ENCODE data around the gene GAK. TPM values are rescaled to one million over a fixed set of nuclear protein-coding genes. Genes with fewer than 3 reads are reported as not detected.

The GAK gene
- total RNA-seq, 1 experiment from 2014 or later: 57.1 TPM

GRCh38 chr4:845233-845835 lies 86.8 kb downstream of the GAK start:
- no peak overlapping the region for H3K4me3 ChIP-seq
- no peaks in the 10 kb centered on the region for H3K36me3 ChIP-seq
- no peaks in the 10 kb centered on the region for H3K9me3 ChIP-seq
- no peaks in the 10 kb centered on the region for H3K27me3 ChIP-seq
- DNase-seq: no peak

DNA sequence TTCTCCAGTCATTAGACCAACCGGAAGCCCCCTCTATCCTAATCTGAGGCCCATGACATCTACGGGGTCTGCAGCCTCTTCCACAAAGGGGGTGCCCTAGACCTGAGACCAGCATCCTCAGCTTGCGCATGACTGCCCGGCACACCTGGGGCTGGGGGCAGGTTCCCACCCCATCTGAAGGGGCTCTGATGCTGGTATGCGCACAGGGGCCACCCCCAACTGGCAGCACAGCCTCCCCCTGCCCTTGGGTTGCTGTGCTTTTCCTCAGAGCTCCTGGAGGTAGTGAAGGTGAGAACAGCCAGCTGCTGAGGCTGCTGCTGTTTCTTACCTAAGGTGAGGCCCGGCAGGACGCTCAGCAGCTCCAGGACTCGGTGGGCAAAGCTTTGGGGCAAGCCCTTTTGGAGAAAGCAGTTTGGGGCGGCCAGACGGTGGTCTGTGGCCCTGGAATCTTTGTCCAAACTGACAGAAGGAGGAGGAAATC lies 87.3 kb downstream of the GAK start:
- Histone ChIP-seq H3K36me3 (no peaks in the 10 kb centered on the region), H3K9me3 (no peaks in the 10 kb centered on the region), H3K4me3 (no peak overlapping the region), H3K27me3 (no peaks in the 10 kb centered on the region)
- no peak for DNase-seq

GRCh38 chr4:839675-840443 lies 92.3 kb downstream of the GAK start:
- Histone ChIP-seq H3K27me3 (no peaks in the 10 kb centered on the region), H3K4me3 (no peak overlapping the region), H3K9me3 (no peaks in the 10 kb centered on the region), H3K36me3 (no peaks in the 10 kb centered on the region)
- no peak for DNase-seq

GRCh38 chr4:837772-838171 lies 94.3 kb downstream of the GAK start:
- no peak overlapping the region for H3K4me3 ChIP-seq

DNA sequence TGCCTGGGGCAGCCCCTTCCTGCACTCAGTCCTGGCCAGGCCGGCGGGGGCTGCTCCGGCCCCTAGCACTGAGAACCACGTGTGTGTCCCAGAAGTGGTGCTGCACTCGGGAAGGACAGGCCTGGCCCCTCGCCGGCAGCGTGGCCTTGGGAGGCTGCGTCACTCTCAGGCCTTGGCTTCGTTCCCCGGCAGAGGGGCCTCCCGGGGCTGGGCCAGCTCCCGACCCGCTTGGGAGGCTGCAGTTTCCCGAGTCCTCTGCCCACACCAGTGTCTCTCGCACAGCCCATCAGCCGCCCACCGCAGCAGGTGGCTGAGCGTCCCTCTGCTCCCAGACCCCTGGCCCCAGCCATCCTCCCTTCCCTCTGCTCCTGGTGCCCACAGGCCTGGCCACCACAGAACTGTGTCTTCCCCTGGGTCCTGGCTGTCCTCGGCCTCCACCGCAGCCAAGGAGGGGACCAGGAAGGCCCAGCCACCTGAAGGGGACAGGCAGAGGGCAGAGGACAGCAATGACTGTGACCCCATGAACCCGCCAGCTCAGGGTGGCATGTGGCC lies 95.3 kb downstream of the GAK start:
- Histone ChIP-seq H3K9me3 (no peaks in the 10 kb centered on the region), H3K27me3 (no peaks in the 10 kb centered on the region), H3K36me3 (no peaks in the 10 kb centered on the region), H3K4me3 (no peak overlapping the region)
- DNase-seq: no peak

More at GRCh38 chr4:837772-838171, 94.3 kb downstream of the GAK start:
- H3K9me3 ChIP-seq: no peaks in the 10 kb centered on the region
- no peaks in the 10 kb centered on the region for H3K27me3 ChIP-seq
- no peaks in the 10 kb centered on the region for H3K36me3 ChIP-seq
- no peak for DNase-seq

DNA sequence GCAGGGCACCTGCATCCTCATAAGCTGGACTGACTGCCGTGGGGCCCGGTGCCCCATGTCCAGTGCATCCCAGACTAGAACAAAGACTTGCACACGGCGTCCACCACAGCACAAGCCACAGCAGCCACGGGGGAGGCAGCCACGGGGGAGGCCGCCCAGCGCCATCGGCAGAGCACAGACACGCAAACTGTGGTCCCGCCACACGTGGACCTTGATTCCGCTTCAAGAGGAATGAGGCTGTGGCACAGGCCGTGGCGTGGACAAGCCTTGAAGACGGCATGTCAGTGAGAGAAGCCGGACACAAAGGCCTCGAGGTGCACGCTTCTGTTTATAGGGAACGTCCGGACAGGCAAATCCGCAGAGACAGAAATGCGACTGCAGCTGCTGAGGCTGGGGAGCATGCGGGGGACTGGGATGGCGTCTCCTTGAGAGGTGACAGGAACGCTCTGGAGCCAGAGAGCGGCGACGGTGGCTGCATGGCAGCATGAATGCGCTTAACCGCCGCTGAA lies 96.1 kb downstream of the GAK start:
- no peak for DNase-seq
- Histone ChIP-seq H3K4me3 (no peak overlapping the region), H3K36me3 (no peaks in the 10 kb centered on the region), H3K27me3 (no peaks in the 10 kb centered on the region), H3K9me3 (no peaks in the 10 kb centered on the region)

- Histone ChIP-seq H3K36me3 (no peaks in the 10 kb centered on the region), H3K9me3 (no peaks in the 10 kb centered on the region)
- no peak for DNase-seq
Observed at GRCh38 chr4:835148-836002, 96.7 kb downstream of the GAK start.

DNA sequence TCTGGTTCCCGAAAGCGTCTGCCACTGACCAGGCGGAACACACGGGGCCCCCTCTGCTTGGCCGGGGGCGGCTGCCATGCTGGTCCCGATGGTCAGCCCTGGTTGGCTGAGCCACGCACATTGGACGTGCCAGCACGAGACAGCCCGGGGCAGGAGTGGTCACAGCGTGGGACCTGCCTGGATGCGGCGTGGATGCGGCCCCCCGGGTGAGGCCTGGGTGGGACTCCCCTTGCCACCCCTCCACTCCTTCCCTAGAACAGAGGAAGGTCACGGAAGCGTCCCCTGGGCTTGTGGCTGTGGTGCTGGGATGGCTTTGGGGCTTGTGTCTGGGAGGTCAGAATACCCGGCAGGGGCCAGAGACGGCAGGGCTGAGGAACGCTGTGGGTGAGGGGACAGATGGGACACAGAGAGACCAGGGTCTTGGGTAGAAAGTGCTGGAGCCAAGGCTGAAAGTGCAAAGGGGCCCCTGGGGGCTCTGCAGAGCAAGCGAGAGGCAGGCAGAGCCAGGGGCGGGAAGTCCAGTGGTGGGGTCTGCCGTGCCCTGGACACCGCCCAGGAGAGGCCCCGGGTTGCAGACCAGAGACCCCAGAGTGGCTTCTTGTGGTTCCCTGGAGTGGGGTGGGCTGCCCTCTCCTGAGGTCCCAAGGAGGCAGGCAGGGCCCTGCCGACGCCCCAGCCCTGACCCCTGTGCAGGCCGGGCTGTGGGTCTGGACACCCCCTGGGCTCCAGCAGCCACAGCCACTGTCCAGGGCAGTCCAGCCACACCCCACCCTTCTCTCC lies 97.6 kb downstream of the GAK start:
- H3K27me3 ChIP-seq: no peaks in the 10 kb centered on the region
- DNase-seq: no peak

More at GRCh38 chr4:835148-836002, 96.7 kb downstream of the GAK start:
- Histone ChIP-seq H3K4me3 (no peak overlapping the region), H3K27me3 (no peaks in the 10 kb centered on the region)

GRCh38 chr4:833731-834367 lies 98.3 kb downstream of the GAK start:
- Histone ChIP-seq H3K27me3 (no peaks in the 10 kb centered on the region), H3K9me3 (no peaks in the 10 kb centered on the region), H3K36me3 (no peaks in the 10 kb centered on the region), H3K4me3 (no peak overlapping the region)
- no peak for DNase-seq

More for the DNA sequence above, 97.6 kb downstream of the GAK start:
- H3K36me3 ChIP-seq: no peaks in the 10 kb centered on the region
- H3K9me3 ChIP-seq: no peaks in the 10 kb centered on the region
- H3K4me3 ChIP-seq: no peak overlapping the region

DNA sequence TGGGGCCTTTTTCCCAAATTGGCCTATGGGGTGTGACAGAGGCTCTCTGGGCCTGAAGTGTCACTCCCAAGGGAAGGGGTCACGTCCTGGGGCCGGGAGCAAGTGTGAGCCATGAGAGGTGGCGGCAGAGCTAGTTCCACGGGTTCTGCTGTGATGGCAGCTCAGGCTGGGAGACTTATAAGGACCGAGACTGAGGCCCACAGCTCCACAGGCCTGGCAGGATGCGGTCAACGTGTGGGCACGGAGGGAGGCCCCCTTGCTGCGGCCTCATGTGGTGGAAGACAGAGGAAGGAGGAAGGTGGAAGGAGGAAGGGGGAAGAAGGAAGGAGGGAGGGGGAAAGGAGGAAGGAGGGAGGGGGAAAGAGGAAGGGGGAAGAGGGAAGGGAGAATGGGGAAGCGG lies 99.0 kb downstream of the GAK start:
- DNase-seq: no peak
- Histone ChIP-seq H3K4me3 (no peak overlapping the region), H3K36me3 (no peaks in the 10 kb centered on the region), H3K27me3 (no peaks in the 10 kb centered on the region), H3K9me3 (no peaks in the 10 kb centered on the region)

GRCh38 chr4:832536-832935 lies 99.6 kb downstream of the GAK start:
- Histone ChIP-seq H3K27me3 (no peaks in the 10 kb centered on the region), H3K9me3 (no peaks in the 10 kb centered on the region), H3K4me3 (no peak overlapping the region), H3K36me3 (no peaks in the 10 kb centered on the region)
- no peak for DNase-seq

DNA sequence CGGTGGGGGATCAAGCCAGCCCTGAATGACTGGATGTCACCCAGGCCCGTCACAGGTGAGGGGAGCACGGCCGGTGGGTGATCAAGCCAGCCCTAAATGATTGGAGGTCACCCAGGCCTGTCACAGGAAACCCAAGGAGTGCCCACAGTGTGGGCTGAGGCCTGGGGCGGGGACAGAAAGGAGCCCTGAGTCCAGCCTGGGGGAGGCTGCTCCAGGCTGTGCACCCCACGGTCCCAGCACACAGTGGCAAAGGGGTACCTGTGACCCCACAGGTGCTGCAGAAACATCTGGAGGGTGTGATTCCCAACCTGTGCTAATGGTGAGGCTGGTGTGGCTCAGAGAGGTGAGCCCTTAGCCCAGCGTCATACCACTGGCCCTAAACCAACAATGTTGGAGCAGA lies 100.0 kb downstream of the GAK start:
- H3K4me3 ChIP-seq: no peak overlapping the region
- H3K27me3 ChIP-seq: no peaks in the 10 kb centered on the region
- no peak for DNase-seq
- H3K9me3 ChIP-seq: no peaks in the 10 kb centered on the region
- H3K36me3 ChIP-seq: no peaks in the 10 kb centered on the region

DNA sequence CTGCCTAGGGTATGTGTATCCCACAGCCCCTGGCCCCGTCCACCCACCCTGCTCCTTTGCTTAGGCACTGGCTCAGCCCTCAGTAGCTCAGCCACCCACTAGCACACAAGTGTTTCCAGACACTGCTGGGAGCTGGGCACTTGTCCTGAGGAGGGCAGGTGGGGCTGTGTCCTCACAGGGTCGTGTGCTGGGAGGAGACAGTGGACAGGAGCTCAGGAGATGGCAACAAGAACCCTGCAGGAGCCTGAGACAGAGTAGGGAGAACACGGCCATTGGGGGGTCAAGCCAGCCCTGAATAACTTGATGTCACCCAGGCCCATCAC lies 100.7 kb downstream of the GAK start:
- H3K4me3 ChIP-seq: no peak overlapping the region
- no peak for DNase-seq
- H3K27me3 ChIP-seq: no peaks in the 10 kb centered on the region
- no peaks in the 10 kb centered on the region for H3K36me3 ChIP-seq
- no peaks in the 10 kb centered on the region for H3K9me3 ChIP-seq

DNA sequence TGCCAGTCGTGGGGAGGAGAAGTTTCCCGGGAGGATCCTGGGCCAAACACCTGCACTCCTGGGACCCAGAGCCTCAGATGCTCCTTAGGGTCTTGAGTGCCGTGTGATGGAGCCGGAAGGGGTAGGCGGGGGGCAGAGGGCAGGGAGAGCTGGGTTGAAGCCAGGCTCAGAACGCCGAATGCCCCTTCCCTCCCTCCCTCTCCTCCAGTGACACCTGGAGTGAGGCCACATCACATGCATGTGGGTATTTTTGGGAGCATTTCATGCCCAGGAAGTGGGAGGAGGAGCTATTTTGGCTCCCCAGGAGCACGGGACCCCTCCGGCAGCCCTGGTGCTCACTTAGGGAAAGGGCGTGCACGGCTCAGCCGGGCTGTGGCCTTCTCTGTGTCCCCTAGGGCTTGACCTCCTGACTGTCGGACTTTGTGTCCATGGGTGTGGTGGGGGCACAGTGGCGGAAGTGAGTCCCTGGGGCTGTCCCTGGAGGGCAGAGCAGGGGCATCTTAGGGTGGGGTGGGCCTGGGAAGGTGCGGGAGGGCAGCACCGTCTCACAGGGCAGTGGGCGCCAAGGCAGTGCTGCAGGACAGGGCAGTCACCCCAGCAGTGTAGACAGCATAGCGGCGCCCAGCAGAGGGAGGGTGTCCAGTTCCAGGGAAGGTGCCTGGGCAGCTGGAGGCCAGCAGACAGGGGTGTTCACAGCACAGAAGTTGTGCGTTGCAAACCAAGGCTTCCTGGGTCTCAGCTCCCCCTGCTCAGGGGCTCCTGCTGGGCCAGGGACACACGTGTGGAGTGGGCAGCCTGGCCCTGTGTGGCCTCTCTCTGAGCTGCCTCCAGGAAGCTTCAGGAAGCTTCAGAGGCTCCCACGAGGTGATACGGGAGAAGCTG lies 101.3 kb downstream of the GAK start:
- Histone ChIP-seq H3K4me3 (no peak overlapping the region), H3K27me3 (no peaks in the 10 kb centered on the region), H3K36me3 (no peaks in the 10 kb centered on the region), H3K9me3 (no peaks in the 10 kb centered on the region)
- DNase-seq: no peak

Data from MG63 (cell line).